Fibroblast of peridontal ligament (primary cell): ENCODE data around the gene CCDC149.

Experiments
- DNase-seq: peaks from one replicate; pipeline ENCODE4 v3.0.0-alpha.2; 2010; ENCODE audit errors: extremely low read depth

The CCDC149 gene

GRCh38 chr4:24802648-24803047 lies 110.2 kb downstream of the CCDC149 start:
- peak; percentile 27 for DNase-seq

GRCh38 chr4:24801136-24801855 lies 111.5 kb downstream of the CCDC149 start:
- no peak for DNase-seq

DNA sequence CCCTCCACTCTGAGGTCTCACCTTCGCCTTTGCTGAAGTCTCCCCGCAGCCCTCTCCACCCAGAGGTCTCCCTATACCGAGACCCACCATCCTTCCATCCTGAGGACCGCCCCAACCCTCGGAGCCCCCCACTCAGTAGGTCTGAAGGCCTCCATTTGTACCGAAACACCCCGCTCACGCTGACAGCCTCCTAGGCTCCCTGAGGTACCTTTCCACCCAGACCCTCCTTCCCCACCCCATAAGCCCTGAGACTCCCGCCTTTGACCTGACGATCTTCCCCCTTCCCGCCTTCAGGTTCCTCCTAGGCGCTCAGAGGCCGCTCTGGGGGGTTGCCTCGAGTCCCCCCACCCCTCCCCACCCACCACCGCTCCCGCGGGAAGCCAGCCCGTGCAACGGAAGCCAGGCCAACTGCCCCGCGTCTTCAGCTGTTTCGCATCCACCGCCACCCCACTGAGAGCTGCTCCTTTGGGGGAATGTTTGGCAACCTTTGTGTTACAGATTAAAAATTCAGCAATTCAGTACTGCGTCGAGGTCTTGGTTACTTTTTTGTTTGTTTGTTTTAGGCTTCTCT lies 112.4 kb downstream of the CCDC149 start:
- no peak for DNase-seq

GRCh38 chr4:24799544-24800324 lies 113.1 kb downstream of the CCDC149 start:
- no peak for DNase-seq

GRCh38 chr4:24799196-24799543 lies 113.7 kb downstream of the CCDC149 start:
- DNase-seq = no peak

- DNase-seq = no peak
Observed at GRCh38 chr4:24798036-24798610, 114.7 kb downstream of the CCDC149 start.

DNA sequence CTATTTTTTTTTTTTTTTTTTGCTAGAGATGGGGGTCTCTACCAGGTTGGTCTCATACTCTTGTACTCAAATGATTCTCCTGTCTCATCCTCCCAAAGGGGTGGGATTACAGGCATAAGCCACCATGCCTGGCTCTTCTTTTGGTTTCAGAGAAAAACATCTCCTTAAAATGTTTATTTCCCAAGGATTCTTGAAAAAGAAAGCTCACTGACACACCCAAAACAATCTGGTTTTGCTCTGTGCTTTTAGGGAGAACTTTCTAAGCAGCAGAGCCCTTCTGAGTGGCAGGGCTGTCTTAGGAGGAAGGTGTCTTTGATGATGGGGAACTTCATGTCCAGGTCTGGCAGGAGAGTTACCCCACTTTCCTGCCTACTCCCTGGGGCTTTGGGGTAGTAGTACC lies 116.2 kb downstream of the CCDC149 start:
- DNase-seq = peak; percentile 58

- DNase-seq = no peak
Observed at GRCh38 chr4:24795666-24796381, 117.0 kb downstream of the CCDC149 start.

DNA sequence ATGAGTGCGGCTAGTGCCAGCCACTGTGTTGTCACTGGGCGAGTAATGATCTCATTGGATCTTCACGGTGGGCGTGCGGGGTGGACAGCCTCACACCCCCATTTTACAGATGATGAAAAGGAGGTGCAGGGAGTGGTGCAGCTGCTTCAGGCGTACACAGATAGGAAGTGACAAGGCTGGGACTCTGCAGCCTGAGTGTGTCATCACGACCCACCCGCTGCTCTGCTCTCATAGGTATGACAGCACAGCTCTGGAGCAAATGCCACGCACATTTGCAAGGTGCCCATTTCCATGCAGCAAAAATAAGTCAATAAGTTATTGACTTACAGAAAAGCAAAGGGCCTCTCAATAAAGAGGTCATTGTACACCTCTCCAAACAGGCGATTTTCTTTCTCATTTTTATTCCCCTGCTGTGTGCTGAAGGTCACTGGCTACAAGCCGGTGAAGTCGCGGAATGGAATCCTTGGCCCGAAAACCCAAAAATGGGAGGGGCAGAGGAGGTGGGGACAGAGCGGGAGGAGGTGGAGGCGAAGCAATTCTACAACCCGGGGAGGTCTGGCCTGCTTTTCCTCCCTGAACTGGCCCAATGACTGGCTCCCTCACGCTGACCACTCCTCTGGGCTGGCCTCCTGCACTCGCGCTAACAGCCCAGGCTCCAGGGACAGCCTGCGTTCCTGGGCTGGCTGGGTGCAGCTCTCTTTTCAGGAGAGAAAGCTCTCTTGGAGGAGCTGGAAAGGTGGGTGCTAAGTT lies 117.8 kb downstream of the CCDC149 start, which contains the start of gene SOD3:
Gene SOD3 (plus strand): TSS at position 658 of the 750 bp plus-strand sequence. CDS start 3,949 bp downstream, outside the sequence.
- peak; percentile 89 for DNase-seq

GRCh38 chr4:24794480-24794879 lies 118.4 kb downstream of the CCDC149 start:
- peak; percentile 77 for DNase-seq

GRCh38 chr4:24794051-24794450 lies 118.8 kb downstream of the CCDC149 start:
- DNase-seq = no peak

GRCh38 chr4:24793219-24794005 lies 119.4 kb downstream of the CCDC149 start:
- no peak for DNase-seq

- no peak for DNase-seq
Observed at GRCh38 chr4:24792552-24792951, 120.3 kb downstream of the CCDC149 start.

DNA sequence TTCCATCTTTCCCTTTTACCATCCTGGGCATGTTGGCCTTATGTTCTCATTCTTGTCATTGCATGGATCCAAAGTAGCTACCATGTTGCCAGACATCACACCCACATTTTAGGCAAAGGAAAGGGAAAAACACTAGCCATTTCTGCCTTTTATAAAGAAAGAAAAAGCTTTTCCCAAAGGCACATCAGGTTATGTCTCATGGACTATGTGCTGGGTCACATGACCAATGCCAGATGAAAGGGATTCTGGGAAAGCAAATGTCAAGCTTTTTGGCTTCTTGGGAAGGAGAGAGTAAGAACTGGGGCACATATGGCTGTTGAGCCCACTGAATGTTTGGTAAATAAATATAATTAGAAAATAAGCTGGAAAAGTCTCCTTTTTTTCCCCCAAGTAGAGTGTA lies 121.8 kb downstream of the CCDC149 start:
- DNase-seq = no peak

DNA sequence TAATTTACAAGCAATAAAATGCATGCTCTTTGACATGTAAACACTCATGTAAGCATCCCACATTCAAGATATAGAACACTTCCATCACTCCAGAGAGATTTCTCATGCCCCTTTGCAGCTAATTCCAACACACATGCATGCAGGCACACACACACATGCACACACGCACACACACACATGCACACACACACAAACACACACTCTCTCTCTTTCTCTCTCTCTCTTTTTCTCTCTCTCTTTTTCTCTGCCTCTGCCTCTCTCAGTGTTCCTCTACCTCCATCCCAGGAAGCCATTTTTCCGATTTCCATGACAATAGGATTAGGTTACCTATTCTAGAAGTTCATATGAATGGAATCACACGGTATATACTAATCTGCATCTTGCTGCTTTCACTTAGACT lies 129.3 kb downstream of the CCDC149 start:
- DNase-seq = no peak

- peak; percentile 60 for DNase-seq
Observed at GRCh38 chr4:24781999-24782745, 130.7 kb downstream of the CCDC149 start.

DNA sequence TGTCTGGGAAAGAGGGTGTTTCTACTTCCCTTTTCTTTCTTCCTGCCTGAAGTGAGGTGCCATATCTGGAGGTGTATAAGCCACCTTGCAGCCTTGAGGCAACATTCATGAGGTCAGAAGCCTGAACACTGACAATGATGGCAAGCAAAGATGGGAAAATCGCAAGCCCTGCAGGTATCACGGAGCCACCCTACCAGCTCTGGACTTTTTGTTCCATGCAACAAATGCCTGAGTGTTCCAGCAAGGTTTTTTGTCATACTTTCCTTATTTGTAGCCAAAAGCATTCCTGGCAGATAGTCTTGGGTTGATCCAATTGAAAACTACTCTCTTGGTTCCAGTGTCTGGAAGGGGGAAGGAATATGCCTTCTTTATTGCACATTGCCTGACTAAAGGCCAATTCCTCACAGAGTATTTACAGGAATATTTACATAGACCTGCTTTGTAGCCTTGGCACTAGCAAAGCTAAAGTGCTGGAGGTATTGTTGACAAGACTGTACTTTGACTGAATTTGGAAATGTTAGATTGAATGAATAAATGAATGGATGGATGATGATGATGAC lies 131.8 kb downstream of the CCDC149 start:
- no peak for DNase-seq

DNA sequence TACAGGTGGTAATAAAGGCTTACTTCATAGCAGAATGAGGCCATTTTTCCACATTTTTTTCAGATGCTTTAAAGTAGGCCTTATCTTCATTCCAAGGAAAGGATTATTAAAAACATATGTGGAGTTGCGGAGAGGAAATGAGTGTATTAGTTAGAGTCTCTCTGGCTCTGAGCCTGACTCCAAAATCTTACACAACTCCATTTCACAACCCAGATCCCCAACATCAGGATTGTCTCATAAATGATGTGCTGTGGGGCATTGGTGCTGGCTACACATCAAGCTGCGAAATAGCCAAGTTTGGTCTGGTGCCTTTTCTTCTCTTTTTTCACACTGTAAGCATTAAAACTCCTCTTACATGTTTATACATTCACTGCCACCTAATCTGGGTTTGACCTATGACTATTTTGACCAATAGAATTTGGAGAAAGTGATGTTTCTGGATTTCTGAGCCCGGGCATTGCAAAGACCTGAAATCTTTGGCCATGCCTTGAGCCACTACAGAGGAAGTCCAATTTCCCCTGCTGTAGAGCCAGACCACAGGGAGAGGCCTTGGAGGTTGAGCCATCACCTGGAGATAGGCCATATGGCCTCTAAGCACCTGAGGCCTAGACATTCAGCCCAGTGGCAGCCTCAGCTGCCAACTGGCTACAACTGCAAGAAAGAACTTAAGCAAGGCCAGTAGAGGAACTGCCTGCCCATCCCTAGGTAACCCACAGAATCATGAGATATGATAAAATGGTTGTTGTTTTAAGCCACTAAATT lies 134.2 kb downstream of the CCDC149 start:
- peak; percentile 100 for DNase-seq
